HepG2 (cell line): ENCODE results near the gene AK9. TPM values are rescaled to one million over a fixed set of nuclear protein-coding genes. Genes with fewer than 3 reads are reported as not detected.

Experiments
- ATRX ChIP-seq: sonication (generic); formaldehyde crosslinking; IDR thresholded peaks from 2 replicates; pipeline ENCODE4 v1.4.0; 2020; ENCODE audit warnings: missing genetic modification reagents, borderline replicate concordance
- MAZ ChIP-seq, 2 experiments: sonication (generic) in 1 of 2; formaldehyde crosslinking in 1 of 2; IDR thresholded peaks; 2 replicates each; pipeline versions ENCODE4 v1.5.0 to v1.6.1; 2012 to 2020; ENCODE audit warnings: low read depth in 2 of 2, mild to moderate bottlenecking in 2 of 2, borderline replicate concordance in 1 of 2, improper control_type of control experiment in 1 of 2, low read length in 1 of 2, missing genetic modification reagents in 1 of 2, moderate library complexity in 1 of 2
- MYPOP ChIP-seq: sonication (generic); formaldehyde crosslinking; IDR thresholded peaks from 2 replicates; pipeline ENCODE4 v1.8.1; 2023; ENCODE audit warnings: mild to moderate bottlenecking, moderate library complexity, missing genetic modification reagents
- PHF8 ChIP-seq: sonication (generic); formaldehyde crosslinking; IDR thresholded peaks from 2 replicates; pipeline ENCODE4 v1.5.0; 2020; ENCODE audit warnings: missing genetic modification reagents
- PRPF4 ChIP-seq: fragments of 200-400 bp; formaldehyde crosslinking; IDR thresholded peaks from 2 replicates; pipeline ENCODE4 v1.6.1; 2016; ENCODE audit warnings: low read length, low read depth; ENCODE audit not compliant: poor library complexity, severe bottlenecking
- SRSF9 ChIP-seq: fragments of 200-400 bp; formaldehyde crosslinking; IDR thresholded peaks from 2 replicates; pipeline ENCODE4 v1.6.1; 2018; ENCODE audit warnings: borderline replicate concordance, mild to moderate bottlenecking, low read depth, low read length; ENCODE audit not compliant: insufficient read depth, poor library complexity, severe bottlenecking
- ZBTB44 ChIP-seq: sonication (generic); formaldehyde crosslinking; IDR thresholded peaks from 2 replicates; pipeline ENCODE4 v1.4.0; 2020; ENCODE audit warnings: missing genetic modification reagents
- ZNF24 ChIP-seq: fragments of 450-650 bp; IDR thresholded peaks from 2 replicates; pipeline ENCODE4 v1.6.1; 2017; ENCODE audit warnings: antibody characterized with exemption, mild to moderate bottlenecking
- ZNF33A ChIP-seq: sonication (generic); formaldehyde crosslinking; IDR thresholded peaks from 2 replicates; pipeline ENCODE4 v1.5.1; 2020; ENCODE audit warnings: missing genetic modification reagents, mild to moderate bottlenecking, moderate library complexity, borderline replicate concordance
- ZNF343 ChIP-seq: sonication (generic); formaldehyde crosslinking; IDR thresholded peaks from 2 replicates; pipeline ENCODE4 v1.4.0; 2020; ENCODE audit warnings: mild to moderate bottlenecking, missing genetic modification reagents
- ZNF432 ChIP-seq: sonication (generic); formaldehyde crosslinking; IDR thresholded peaks from 2 replicates; pipeline ENCODE4 v1.5.0; 2020; ENCODE audit warnings: missing genetic modification reagents, mild to moderate bottlenecking, borderline replicate concordance
- ZNF496 ChIP-seq: sonication (generic); formaldehyde crosslinking; IDR thresholded peaks from 2 replicates; pipeline ENCODE4 v1.8.1; 2023; ENCODE audit warnings: mild to moderate bottlenecking, moderate library complexity, missing genetic modification reagents; ENCODE audit not compliant: insufficient replicate concordance
- ZNF724P ChIP-seq: sonication (generic); formaldehyde crosslinking; IDR thresholded peaks from 2 replicates; pipeline ENCODE4 v1.8.0; 2022; ENCODE audit warnings: missing genetic modification reagents, borderline replicate concordance
- ZZZ3 ChIP-seq: sonication (generic); formaldehyde crosslinking; IDR thresholded peaks from 2 replicates; pipeline ENCODE4 v1.4.0; 2020; ENCODE audit warnings: missing genetic modification reagents, mild to moderate bottlenecking, borderline replicate concordance
- polyA plus RNA-seq, 8 experiments: library from polyadenylated mRNA; depleted of rRNA in 3 of 8; stranded (reverse) in 7 of 8; unstranded in 1 of 8; fragments of >200 nt; fragmentation: Illumina TruSeq in 4 of 8; extraction: Trizol in 4 of 8; gene quantifications; 2 replicates each; pipeline versions ENCODE4 v1.2.1 to v1.2.3, GENCODE V29; 2011 to 2016; ENCODE audit warnings: low read depth in 4 of 8, missing spikeins in 1 of 8, mixed read lengths in 1 of 8; ENCODE audit not compliant: insufficient read depth in 1 of 8
- total RNA-seq, 5 experiments: library from RNA; depleted of rRNA; stranded (reverse); fragments of >200 nt; fragmentation: Illumina TruSeq; extraction: Trizol; gene quantifications; 2 replicates each; pipeline ENCODE4 v1.2.3, GENCODE V29; 2016; ENCODE audit warnings: low read depth in 1 of 5
- TF ChIP-seq, protein P1 (sequence below): sonication (generic); formaldehyde crosslinking; IDR thresholded peaks from 2 replicates; pipeline ENCODE4 v1.4.0; 2020; ENCODE audit warnings: missing genetic modification reagents
- TF ChIP-seq, protein P2 (sequence below): sonication (generic); formaldehyde crosslinking; IDR thresholded peaks from 2 replicates; pipeline ENCODE4 v1.9.0; 2021; ENCODE audit warnings: missing genetic modification reagents, borderline replicate concordance
- TF ChIP-seq, protein P3 (sequence below): sonication (generic); formaldehyde crosslinking; IDR thresholded peaks from 2 replicates; pipeline ENCODE4 v1.5.0; 2020; ENCODE audit warnings: mild to moderate bottlenecking, missing genetic modification reagents

Gene AK9
- total and polyA plus RNA-seq, 2 of the 13 experiments (the other 11 are each of a cell fraction or from before 2014, with no cell fraction given), result 3.2 to 4.8 TPM

DNA sequence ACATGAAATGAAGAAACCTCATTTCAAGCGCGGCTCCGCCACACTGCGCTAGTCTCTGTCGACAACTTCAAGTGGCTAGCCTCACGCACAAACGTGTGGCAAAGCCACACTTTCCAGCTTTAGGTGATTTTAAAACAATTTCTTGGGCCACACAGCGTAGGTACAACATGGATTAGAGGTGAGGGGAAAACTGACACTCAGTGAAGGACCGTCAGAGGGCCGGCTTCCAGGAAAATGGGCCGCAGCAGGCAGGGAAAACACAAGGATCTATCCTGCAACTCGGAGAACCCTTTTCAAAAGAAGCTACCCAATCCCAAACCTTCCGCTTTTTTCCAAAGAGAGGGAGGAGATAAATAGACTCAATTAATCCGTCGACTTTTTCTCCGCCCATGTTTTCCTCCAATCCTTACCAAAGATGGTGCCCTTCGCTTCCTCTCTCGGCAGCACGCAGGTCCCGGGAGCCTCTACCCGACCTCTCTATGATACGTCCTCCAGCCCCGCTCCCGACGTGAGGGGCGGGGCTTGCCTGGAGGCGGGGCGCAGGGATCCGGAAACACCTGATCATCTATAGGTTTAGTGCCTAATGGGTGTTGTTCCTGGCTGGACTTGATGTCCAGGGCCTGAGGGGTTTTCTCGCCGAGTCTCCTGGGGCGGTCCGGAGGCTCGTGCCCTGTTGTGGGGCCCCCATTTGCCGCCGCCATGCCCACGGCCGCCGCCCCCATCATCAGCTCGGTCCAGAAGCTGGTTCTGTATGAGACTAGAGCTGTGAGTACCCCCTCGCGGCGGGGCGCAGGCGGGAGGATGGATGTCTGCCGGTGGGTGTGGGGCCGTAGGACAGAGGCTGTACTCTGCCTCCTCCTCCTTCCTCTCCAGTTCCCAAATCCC is at the start of gene AK9, which contains the start of gene FIG4 (continued):
- TF ChIP-seq MYPOP (peak; percentile 81), ATRX (CRISPR knock-in tag) (no peak), ZNF33A (no peak), PRPF4 (no peak), ZNF432 (CRISPR knock-in tag) (no peak), PHF8 (CRISPR knock-in tag) (peak; percentile 77), ZNF24 (no peak), ZZZ3 (CRISPR knock-in tag) (peak; percentile 80; the same call in 1 of the 2 replicates), ZNF724P (CRISPR knock-in tag) (0 out of 2 replicates have a peak, but pooled peaks have one; percentile 12), ZNF496 (CRISPR knock-in tag) (no peak), ZBTB44 (CRISPR knock-in tag) (no peak), MAZ (IDR thresholded peaks at IDR 0.05; ENCODE audit: borderline replicate concordance, low read depth, low read length) (peak; percentile 57; the same call in 1 of the 2 replicates), MAZ (CRISPR knock-in tag; IDR thresholded peaks at IDR 0.05; ENCODE audit: low read depth) (peak; percentile 57; the same call in 1 of the 2 replicates), SRSF9 (no peak), ZNF343 (CRISPR knock-in tag) (no peak)
- TF ChIP-seq, protein P1, sequence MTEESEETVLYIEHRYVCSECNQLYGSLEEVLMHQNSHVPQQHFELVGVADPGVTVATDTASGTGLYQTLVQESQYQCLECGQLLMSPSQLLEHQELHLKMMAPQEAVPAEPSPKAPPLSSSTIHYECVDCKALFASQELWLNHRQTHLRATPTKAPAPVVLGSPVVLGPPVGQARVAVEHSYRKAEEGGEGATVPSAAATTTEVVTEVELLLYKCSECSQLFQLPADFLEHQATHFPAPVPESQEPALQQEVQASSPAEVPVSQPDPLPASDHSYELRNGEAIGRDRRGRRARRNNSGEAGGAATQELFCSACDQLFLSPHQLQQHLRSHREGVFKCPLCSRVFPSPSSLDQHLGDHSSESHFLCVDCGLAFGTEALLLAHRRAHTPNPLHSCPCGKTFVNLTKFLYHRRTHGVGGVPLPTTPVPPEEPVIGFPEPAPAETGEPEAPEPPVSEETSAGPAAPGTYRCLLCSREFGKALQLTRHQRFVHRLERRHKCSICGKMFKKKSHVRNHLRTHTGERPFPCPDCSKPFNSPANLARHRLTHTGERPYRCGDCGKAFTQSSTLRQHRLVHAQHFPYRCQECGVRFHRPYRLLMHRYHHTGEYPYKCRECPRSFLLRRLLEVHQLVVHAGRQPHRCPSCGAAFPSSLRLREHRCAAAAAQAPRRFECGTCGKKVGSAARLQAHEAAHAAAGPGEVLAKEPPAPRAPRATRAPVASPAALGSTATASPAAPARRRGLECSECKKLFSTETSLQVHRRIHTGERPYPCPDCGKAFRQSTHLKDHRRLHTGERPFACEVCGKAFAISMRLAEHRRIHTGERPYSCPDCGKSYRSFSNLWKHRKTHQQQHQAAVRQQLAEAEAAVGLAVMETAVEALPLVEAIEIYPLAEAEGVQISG (CRISPR knock-in tag), result peak; percentile 100
- TF ChIP-seq, protein P2, sequence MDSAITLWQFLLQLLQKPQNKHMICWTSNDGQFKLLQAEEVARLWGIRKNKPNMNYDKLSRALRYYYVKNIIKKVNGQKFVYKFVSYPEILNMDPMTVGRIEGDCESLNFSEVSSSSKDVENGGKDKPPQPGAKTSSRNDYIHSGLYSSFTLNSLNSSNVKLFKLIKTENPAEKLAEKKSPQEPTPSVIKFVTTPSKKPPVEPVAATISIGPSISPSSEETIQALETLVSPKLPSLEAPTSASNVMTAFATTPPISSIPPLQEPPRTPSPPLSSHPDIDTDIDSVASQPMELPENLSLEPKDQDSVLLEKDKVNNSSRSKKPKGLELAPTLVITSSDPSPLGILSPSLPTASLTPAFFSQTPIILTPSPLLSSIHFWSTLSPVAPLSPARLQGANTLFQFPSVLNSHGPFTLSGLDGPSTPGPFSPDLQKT, result no peak
- TF ChIP-seq, protein P3, sequence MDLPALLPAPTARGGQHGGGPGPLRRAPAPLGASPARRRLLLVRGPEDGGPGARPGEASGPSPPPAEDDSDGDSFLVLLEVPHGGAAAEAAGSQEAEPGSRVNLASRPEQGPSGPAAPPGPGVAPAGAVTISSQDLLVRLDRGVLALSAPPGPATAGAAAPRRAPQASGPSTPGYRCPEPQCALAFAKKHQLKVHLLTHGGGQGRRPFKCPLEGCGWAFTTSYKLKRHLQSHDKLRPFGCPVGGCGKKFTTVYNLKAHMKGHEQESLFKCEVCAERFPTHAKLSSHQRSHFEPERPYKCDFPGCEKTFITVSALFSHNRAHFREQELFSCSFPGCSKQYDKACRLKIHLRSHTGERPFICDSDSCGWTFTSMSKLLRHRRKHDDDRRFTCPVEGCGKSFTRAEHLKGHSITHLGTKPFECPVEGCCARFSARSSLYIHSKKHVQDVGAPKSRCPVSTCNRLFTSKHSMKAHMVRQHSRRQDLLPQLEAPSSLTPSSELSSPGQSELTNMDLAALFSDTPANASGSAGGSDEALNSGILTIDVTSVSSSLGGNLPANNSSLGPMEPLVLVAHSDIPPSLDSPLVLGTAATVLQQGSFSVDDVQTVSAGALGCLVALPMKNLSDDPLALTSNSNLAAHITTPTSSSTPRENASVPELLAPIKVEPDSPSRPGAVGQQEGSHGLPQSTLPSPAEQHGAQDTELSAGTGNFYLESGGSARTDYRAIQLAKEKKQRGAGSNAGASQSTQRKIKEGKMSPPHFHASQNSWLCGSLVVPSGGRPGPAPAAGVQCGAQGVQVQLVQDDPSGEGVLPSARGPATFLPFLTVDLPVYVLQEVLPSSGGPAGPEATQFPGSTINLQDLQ, result no peak
